Activated T-cell treated with anti-CD3 and anti-CD28 coated beads for 24 hours (primary cell): ENCODE data around the gene OXLD1.
"Not testable (repeated sequence)": the region's sequence is repeated elsewhere in the genome, so short reads cannot be mapped to it uniquely, and the experiment has no call there.

ENCODE experiments used
- DNase-seq: peaks from one replicate; pipeline ENCODE4 v3.0.0-alpha.2; 2020; ENCODE audit warnings: low read depth

OXLD1 gene

GRCh38 chr17:81650951-81651350, 15.5 kb downstream of the OXLD1 start:
- no peak for DNase-seq

GRCh38 chr17:81648707-81649085, 17.7 kb downstream of the OXLD1 start:
- DNase-seq, result no peak

GRCh38 chr17:81648013-81648706, 18.2 kb downstream of the OXLD1 start:
- no peak for DNase-seq

- no peak for DNase-seq
Measured at GRCh38 chr17:81647640-81648012, 18.8 kb downstream of the OXLD1 start.

- DNase-seq, result no peak
Measured at GRCh38 chr17:81646869-81647600, 19.4 kb downstream of the OXLD1 start.

- no peak for DNase-seq
Measured at GRCh38 chr17:81644976-81645952, 21.1 kb downstream of the OXLD1 start.

GRCh38 chr17:81644496-81644895, 21.9 kb downstream of the OXLD1 start:
- no peak for DNase-seq

GRCh38 chr17:81641825-81642489, 24.4 kb downstream of the OXLD1 start:
- no peak for DNase-seq

GRCh38 chr17:81640011-81640410, 26.4 kb downstream of the OXLD1 start:
- DNase-seq, result no peak

GRCh38 chr17:81638683-81639082, 27.7 kb downstream of the OXLD1 start:
- DNase-seq, result no peak

GRCh38 chr17:81636505-81637288, 29.7 kb downstream of the OXLD1 start, which contains the start of the genes NPLOC4 and TSPAN10:
Gene NPLOC4, minus strand, starts transcription at chr17:81637112. Its CDS starts 182 bp downstream, at chr17:81636930.
Gene TSPAN10, plus strand, starts transcription at chr17:81637196. Its CDS starts 5,217 bp downstream, at chr17:81642413.
- DNase-seq, result peak; percentile 81

GRCh38 chr17:81635973-81636504, 30.4 kb downstream of the OXLD1 start:
- DNase-seq, result no peak

GRCh38 chr17:81635431-81635830, 31.0 kb downstream of the OXLD1 start:
- DNase-seq, result no peak

- DNase-seq, result no peak
Measured at GRCh38 chr17:81631482-81631881, 34.9 kb downstream of the OXLD1 start.

GRCh38 chr17:81630274-81630673, 36.1 kb downstream of the OXLD1 start:
- DNase-seq, result no peak

- no peak for DNase-seq
Measured at GRCh38 chr17:81621494-81622130, 44.8 kb downstream of the OXLD1 start.

- not testable (repeated sequence) for DNase-seq
Measured at GRCh38 chr17:81618307-81618706, 48.1 kb downstream of the OXLD1 start.

GRCh38 chr17:81616877-81617276, 49.5 kb downstream of the OXLD1 start:
- DNase-seq, result no peak

- DNase-seq, result no peak
Measured at GRCh38 chr17:81615401-81615930, 50.9 kb downstream of the OXLD1 start.
